ENCODE results near the gene CELSR2.

Gene CELSR2

DNA sequence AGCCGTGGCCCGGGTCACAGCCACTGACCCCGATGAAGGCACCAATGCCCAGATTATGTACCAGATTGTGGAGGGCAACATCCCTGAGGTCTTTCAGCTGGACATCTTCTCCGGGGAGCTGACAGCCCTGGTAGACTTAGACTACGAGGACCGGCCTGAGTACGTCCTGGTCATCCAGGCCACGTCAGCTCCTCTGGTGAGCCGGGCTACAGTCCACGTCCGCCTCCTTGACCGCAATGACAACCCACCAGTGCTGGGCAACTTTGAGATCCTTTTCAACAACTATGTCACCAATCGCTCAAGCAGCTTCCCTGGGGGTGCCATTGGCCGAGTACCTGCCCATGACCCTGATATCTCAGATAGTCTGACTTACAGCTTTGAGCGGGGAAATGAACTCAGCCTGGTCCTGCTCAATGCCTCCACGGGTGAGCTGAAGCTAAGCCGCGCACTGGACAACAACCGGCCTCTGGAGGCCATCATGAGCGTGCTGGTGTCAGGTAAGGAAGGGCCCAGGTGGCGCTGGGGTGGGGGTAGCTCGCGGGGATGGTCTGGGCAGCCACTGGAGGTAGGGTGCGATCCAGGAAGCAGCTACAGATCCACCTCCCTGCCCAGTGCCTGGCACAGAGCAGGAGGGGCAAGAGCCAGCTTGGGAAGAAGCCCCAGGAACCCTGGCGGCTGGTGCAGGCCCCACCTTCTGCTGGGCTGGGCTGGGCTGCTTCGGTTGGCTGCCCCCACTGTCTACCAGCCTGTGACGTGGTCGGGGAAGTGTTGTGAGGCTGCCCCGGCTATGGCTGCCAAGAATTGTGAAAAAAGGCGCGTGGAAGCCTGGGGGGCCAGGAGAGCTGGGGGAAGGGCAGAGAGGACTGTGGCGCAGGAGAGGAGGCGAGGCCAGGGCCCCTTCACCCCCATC, 3.8 kb downstream of the CELSR2 start:
- no peak for TF ChIP-seq EZH2 (optimal IDR thresholded peaks at IDR 0.05; ENCODE audit: low read depth, low read length)
- TF ChIP-seq, protein P1, sequence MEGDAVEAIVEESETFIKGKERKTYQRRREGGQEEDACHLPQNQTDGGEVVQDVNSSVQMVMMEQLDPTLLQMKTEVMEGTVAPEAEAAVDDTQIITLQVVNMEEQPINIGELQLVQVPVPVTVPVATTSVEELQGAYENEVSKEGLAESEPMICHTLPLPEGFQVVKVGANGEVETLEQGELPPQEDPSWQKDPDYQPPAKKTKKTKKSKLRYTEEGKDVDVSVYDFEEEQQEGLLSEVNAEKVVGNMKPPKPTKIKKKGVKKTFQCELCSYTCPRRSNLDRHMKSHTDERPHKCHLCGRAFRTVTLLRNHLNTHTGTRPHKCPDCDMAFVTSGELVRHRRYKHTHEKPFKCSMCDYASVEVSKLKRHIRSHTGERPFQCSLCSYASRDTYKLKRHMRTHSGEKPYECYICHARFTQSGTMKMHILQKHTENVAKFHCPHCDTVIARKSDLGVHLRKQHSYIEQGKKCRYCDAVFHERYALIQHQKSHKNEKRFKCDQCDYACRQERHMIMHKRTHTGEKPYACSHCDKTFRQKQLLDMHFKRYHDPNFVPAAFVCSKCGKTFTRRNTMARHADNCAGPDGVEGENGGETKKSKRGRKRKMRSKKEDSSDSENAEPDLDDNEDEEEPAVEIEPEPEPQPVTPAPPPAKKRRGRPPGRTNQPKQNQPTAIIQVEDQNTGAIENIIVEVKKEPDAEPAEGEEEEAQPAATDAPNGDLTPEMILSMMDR (IDR thresholded peaks at IDR 0.05; ENCODE audit: low read length): no peak
- no peak for TF ChIP-seq EZH2phosphoT487 (IDR thresholded peaks at IDR 0.05; ENCODE audit: low read length)
- DNase-seq: no peak
- H3K9me3 ChIP-seq (replicated peaks; ENCODE audit: insufficient read depth, low read length): no peaks in the 10 kb centered on the region
- H4K20me1 ChIP-seq (ENCODE audit: insufficient read depth, low read length): no peaks in the 10 kb centered on the region
- no peak overlapping the region for H3K4me2 ChIP-seq (ENCODE audit: low read depth, low read length)
- H3K9me2 ChIP-seq (replicated peaks; ENCODE audit: insufficient read depth, low read length): no peaks in the 10 kb centered on the region
- H3K79me2 ChIP-seq (ENCODE audit: low read length): no peaks in the 10 kb centered on the region
- no peaks in the 10 kb centered on the region for H3K27me3 ChIP-seq (replicated peaks; ENCODE audit: insufficient read depth, low read length)
- no peaks in the 10 kb centered on the region for H3K36me3 ChIP-seq (replicated peaks; ENCODE audit: insufficient read depth, low read length)
- H3K4me3 ChIP-seq (ENCODE audit: low read length): no peak overlapping the region
- H3F3A ChIP-seq (ENCODE audit: insufficient read depth, low read length): no peaks in the 10 kb centered on the region
- no peak overlapping the region for H3K27ac ChIP-seq (ENCODE audit: low read length)
- H2AFZ ChIP-seq (ENCODE audit: low read length): no peak overlapping the region
- no peaks in the 10 kb centered on the region for H3K4me1 ChIP-seq (ENCODE audit: low read length)
- no peak overlapping the region for H3K9ac ChIP-seq (ENCODE audit: low read length)

DNA sequence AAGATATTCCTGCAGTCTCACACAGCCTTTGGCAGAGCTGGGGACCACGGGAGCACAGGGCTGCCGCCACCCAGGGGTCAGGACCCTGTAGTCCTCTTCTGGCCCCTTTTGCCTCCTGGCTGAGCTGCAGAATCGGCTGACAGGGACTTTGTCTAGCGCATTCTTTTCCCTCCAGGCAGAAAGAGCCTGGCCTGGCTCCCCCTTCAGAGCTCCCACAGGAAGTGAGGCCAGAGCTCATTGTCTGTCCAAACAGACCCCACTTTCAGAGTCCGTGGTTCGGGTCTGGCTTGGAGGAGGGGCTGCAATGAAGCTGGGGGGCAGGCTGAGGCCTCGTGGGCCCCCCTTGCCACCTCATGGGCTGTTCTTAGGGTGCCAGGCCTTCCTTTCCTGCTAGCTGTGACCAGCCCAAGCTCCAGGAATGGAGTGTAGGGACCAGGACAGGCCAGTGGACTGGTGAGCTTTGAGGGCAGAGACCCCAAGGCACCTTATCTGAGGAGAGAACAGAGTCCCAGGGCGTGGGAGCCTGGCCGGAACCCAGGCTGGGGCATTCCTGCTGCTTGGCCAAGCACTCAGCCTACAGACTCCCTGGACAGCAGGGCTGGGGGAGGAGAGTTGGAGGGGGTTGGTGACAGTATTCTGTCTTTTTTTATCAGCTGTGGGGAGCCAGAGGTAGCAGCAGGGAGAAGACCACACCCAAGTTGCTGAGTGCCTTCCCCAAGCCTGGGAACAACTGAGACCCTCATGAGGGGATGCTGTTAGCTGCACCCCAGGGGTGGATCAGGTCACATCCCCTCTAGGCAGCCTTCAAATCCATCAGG, 4.7 kb downstream of the CELSR2 start:
- Histone ChIP-seq H3K4me1 (ENCODE audit: low read length) (no peaks in the 10 kb centered on the region), H3K4me2 (ENCODE audit: low read depth, low read length) (no peak overlapping the region), H3K9me3 (replicated peaks; ENCODE audit: insufficient read depth, low read length) (no peaks in the 10 kb centered on the region), H3K9me2 (replicated peaks; ENCODE audit: insufficient read depth, low read length) (no peaks in the 10 kb centered on the region), H3K36me3 (replicated peaks; ENCODE audit: insufficient read depth, low read length) (no peaks in the 10 kb centered on the region), H3K4me3 (ENCODE audit: low read length) (no peak overlapping the region), H3K79me2 (ENCODE audit: low read length) (no peaks in the 10 kb centered on the region), H3K9ac (ENCODE audit: low read length) (no peak overlapping the region), H3K27ac (ENCODE audit: low read length) (no peak overlapping the region), H4K20me1 (ENCODE audit: insufficient read depth, low read length) (no peaks in the 10 kb centered on the region), H3F3A (ENCODE audit: insufficient read depth, low read length) (no peaks in the 10 kb centered on the region), H3K27me3 (replicated peaks; ENCODE audit: insufficient read depth, low read length) (no peaks in the 10 kb centered on the region), H2AFZ (ENCODE audit: low read length) (no peak overlapping the region)
- no peak for DNase-seq
- no peak for TF ChIP-seq EZH2phosphoT487 (IDR thresholded peaks at IDR 0.05; ENCODE audit: low read length)
- no peak for TF ChIP-seq EZH2 (optimal IDR thresholded peaks at IDR 0.05; ENCODE audit: low read depth, low read length)
- TF ChIP-seq, protein P1 (IDR thresholded peaks at IDR 0.05; ENCODE audit: low read length): no peak

DNA sequence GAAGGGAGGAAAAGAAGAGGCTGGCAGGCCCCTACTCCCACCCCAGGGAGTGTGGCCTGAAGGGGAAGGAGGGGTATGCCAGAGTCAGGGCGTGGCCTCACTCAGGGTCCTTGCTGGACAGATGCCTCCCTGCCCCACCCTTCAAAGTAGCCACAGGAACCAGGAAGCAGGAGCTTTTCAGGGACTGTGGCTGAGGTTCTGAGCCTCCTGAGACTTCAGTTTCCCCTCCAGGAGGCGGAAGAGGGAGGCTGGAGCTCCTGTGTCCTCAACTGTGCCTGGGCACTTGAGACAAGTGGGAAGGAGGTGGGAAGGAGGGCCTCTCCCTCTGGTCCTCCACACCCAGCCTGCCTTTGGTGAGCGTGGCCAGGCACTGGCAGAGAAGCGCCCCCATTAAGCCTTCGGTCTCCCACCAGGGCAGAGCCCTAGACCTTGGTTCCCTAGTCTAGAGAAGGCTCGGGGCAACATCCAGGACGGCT, 5.3 kb downstream of the CELSR2 start:
- H3K4me1 ChIP-seq (ENCODE audit: low read length): no peaks in the 10 kb centered on the region
- H3F3A ChIP-seq (ENCODE audit: insufficient read depth, low read length): no peaks in the 10 kb centered on the region
- H3K9ac ChIP-seq (ENCODE audit: low read length): no peak overlapping the region
- H3K4me3 ChIP-seq (ENCODE audit: low read length): no peak overlapping the region
- no peaks in the 10 kb centered on the region for H4K20me1 ChIP-seq (ENCODE audit: insufficient read depth, low read length)
- H2AFZ ChIP-seq (ENCODE audit: low read length): no peak overlapping the region
- H3K27ac ChIP-seq (ENCODE audit: low read length): no peak overlapping the region
- no peak overlapping the region for H3K4me2 ChIP-seq (ENCODE audit: low read depth, low read length)
- no peaks in the 10 kb centered on the region for H3K9me2 ChIP-seq (replicated peaks; ENCODE audit: insufficient read depth, low read length)
- H3K27me3 ChIP-seq (replicated peaks; ENCODE audit: insufficient read depth, low read length): no peaks in the 10 kb centered on the region
- no peaks in the 10 kb centered on the region for H3K9me3 ChIP-seq (replicated peaks; ENCODE audit: insufficient read depth, low read length)
- no peak for DNase-seq
- H3K36me3 ChIP-seq (replicated peaks; ENCODE audit: insufficient read depth, low read length): no peaks in the 10 kb centered on the region
- TF ChIP-seq EZH2phosphoT487 (IDR thresholded peaks at IDR 0.05; ENCODE audit: low read length) (no peak), EZH2 (optimal IDR thresholded peaks at IDR 0.05; ENCODE audit: low read depth, low read length) (no peak)
- TF ChIP-seq, protein P1 (IDR thresholded peaks at IDR 0.05; ENCODE audit: low read length): no peak
- H3K79me2 ChIP-seq (ENCODE audit: low read length): no peaks in the 10 kb centered on the region
